H9 (cell line): ENCODE measurements around the gene CHADL. TPM values are rescaled to one million over a fixed set of nuclear protein-coding genes. Genes with fewer than 3 reads are reported as not detected.

ENCODE experiments used
- DNase-seq: peaks from one replicate; pipeline ENCODE4 v3.0.0-alpha.2; 2017
- H2AFZ ChIP-seq: one replicate; pipeline ENCODE4 v1.6.1; 2013; ENCODE audit warnings: mild to moderate bottlenecking, low read length, control low read depth, moderate library complexity
- H2AK5ac ChIP-seq: 2 replicates; pipeline ENCODE4 v1.6.1; 2013; ENCODE audit warnings: low read length, control low read depth, mixed read lengths; ENCODE audit not compliant: insufficient read length
- H2BK120ac ChIP-seq: one replicate; pipeline ENCODE4 v1.6.1; 2013; ENCODE audit warnings: low read depth, mild to moderate bottlenecking, low read length, control low read depth, inconsistent platforms; ENCODE audit not compliant: poor library complexity, severe bottlenecking
- H2BK12ac ChIP-seq: 2 replicates; pipeline ENCODE4 v1.6.1; 2013; ENCODE audit warnings: low read length, control low read depth, mixed read lengths, low read depth; ENCODE audit not compliant: insufficient read length
- H2BK15ac ChIP-seq: 2 replicates; pipeline ENCODE4 v1.6.1; 2013; ENCODE audit warnings: low read depth, low read length, control low read depth
- H2BK20ac ChIP-seq: one replicate; pipeline ENCODE4 v1.6.1; 2013; ENCODE audit warnings: low read depth, mild to moderate bottlenecking, low read length, control low read depth, inconsistent platforms; ENCODE audit not compliant: poor library complexity, severe bottlenecking
- H2BK5ac ChIP-seq: 2 replicates; pipeline ENCODE4 v1.6.1; 2013; ENCODE audit warnings: low read length, control low read depth, mixed read lengths; ENCODE audit not compliant: insufficient read length
- H3K14ac ChIP-seq: 2 replicates; pipeline ENCODE4 v1.6.1; 2013; ENCODE audit warnings: low read length, control low read depth; ENCODE audit not compliant: insufficient read depth
- H3K18ac ChIP-seq: 2 replicates; pipeline ENCODE4 v1.6.1; 2013; ENCODE audit warnings: low read depth, mild to moderate bottlenecking, mixed read lengths, low read length, control low read depth; ENCODE audit not compliant: insufficient read length
- H3K23ac ChIP-seq: 2 replicates; pipeline ENCODE4 v1.6.1; 2013; ENCODE audit warnings: low read length, control low read depth, mixed read lengths, low read depth; ENCODE audit not compliant: insufficient read length
- H3K23me2 ChIP-seq: 2 replicates; pipeline ENCODE4 v1.6.1; 2013; ENCODE audit warnings: low read depth, mild to moderate bottlenecking, mixed read lengths, low read length, control low read depth; ENCODE audit not compliant: insufficient read length, poor library complexity, severe bottlenecking
- H3K27ac ChIP-seq: 2 replicates; pipeline ENCODE4 v1.5.1; 2013; ENCODE audit warnings: low read length, control low read depth, mixed read lengths, low read depth; ENCODE audit not compliant: insufficient read length
- H3K27me3 ChIP-seq: 2 replicates; pipeline ENCODE4 v1.6.1; 2013; ENCODE audit warnings: low read length, control low read depth, inconsistent platforms; ENCODE audit not compliant: insufficient read depth
- H3K4ac ChIP-seq: 2 replicates; pipeline ENCODE4 v1.6.1; 2013; ENCODE audit warnings: low read depth, mild to moderate bottlenecking, control low read depth, inconsistent platforms, low read length, moderate library complexity
- H3K4me1 ChIP-seq: 2 replicates; pipeline ENCODE4 v1.6.1; 2013; ENCODE audit warnings: low read length, control low read depth, inconsistent platforms; ENCODE audit not compliant: insufficient read depth
- H3K4me2 ChIP-seq: 2 replicates; pipeline ENCODE4 v1.6.1; 2013; ENCODE audit warnings: low read length, control low read depth, mixed read lengths; ENCODE audit not compliant: insufficient read length, insufficient read depth
- H3K56ac ChIP-seq: 2 replicates; pipeline ENCODE4 v1.6.1; 2013; ENCODE audit warnings: low read depth, mild to moderate bottlenecking, mixed read lengths, low read length, control low read depth; ENCODE audit not compliant: insufficient read length
- H3K79me1 ChIP-seq: 2 replicates; pipeline ENCODE4 v1.6.1; 2013; ENCODE audit warnings: low read depth, mild to moderate bottlenecking, moderate library complexity, low read length, control low read depth, inconsistent platforms; ENCODE audit not compliant: insufficient read depth, poor library complexity, severe bottlenecking
- H3K79me2 ChIP-seq: 2 replicates; pipeline ENCODE4 v1.6.1; 2013; ENCODE audit warnings: low read length, control low read depth, inconsistent platforms; ENCODE audit not compliant: insufficient read depth
- H3K9ac ChIP-seq: 2 replicates; pipeline ENCODE4 v1.6.1; 2013; ENCODE audit warnings: low read length, control low read depth, mixed read lengths; ENCODE audit not compliant: insufficient read length; ENCODE audit errors: extremely low read depth
- H3K9me3 ChIP-seq: one replicate; pipeline ENCODE4 v1.6.1; 2013; ENCODE audit warnings: low read depth, low read length, inconsistent platforms; ENCODE audit not compliant: control insufficient read depth
- H3T11ph ChIP-seq: one replicate; pipeline ENCODE4 v1.6.1; 2013; ENCODE audit warnings: mild to moderate bottlenecking, low read length, control low read depth, inconsistent platforms
- H4K20me1 ChIP-seq: one replicate; pipeline ENCODE4 v1.6.1; 2013; ENCODE audit not compliant: control insufficient read depth, insufficient read length, insufficient read depth
- H4K5ac ChIP-seq: 2 replicates; pipeline ENCODE4 v1.6.1; 2013; ENCODE audit warnings: low read depth, mild to moderate bottlenecking, mixed read lengths, low read length, control low read depth; ENCODE audit not compliant: insufficient read length
- H4K8ac ChIP-seq: replicated peaks from 2 replicates; pipeline ENCODE4 v1.6.1; 2013; ENCODE audit warnings: low read length, control low read depth, mixed read lengths, low read depth; ENCODE audit not compliant: insufficient read length
- H4K91ac ChIP-seq: 2 replicates; pipeline ENCODE4 v1.6.1; 2013; ENCODE audit warnings: low read depth, mild to moderate bottlenecking, moderate library complexity, mixed read lengths, low read length, control low read depth; ENCODE audit not compliant: insufficient read length
- H3K27ac Mint-ChIP-seq, 3 experiments: 2 replicates in 2 of 3; 3 replicates in 1 of 3; pipeline ENCODE4 v1.8.0; 2020 to 2021; ENCODE audit warnings: mixed read lengths in 3 of 3, mild to moderate bottlenecking in 1 of 3, moderate library complexity in 1 of 3
- H3K27me3 Mint-ChIP-seq: 2 replicates; pipeline ENCODE4 v1.8.0; 2021; ENCODE audit warnings: low read depth, mild to moderate bottlenecking, moderate library complexity, mixed read lengths
- H3K36me3 Mint-ChIP-seq, 3 experiments: 2 replicates in 2 of 3; 3 replicates in 1 of 3; pipeline ENCODE4 v1.8.0; 2020 to 2021; ENCODE audit warnings: low read depth in 3 of 3, mixed read lengths in 3 of 3; ENCODE audit not compliant: insufficient read depth in 1 of 3
- H3K4me1 Mint-ChIP-seq, 2 experiments: 2 replicates each; pipeline ENCODE4 v1.8.0; 2020; ENCODE audit warnings: mixed read lengths in 2 of 2
- H3K4me3 Mint-ChIP-seq, 2 experiments: 2 replicates in 1 of 2; 3 replicates in 1 of 2; pipeline ENCODE4 v1.8.0; 2020 to 2021; ENCODE audit warnings: mild to moderate bottlenecking in 2 of 2, mixed read lengths in 2 of 2, moderate library complexity in 1 of 2
- H3K9me3 Mint-ChIP-seq, 2 experiments: 2 replicates in 1 of 2; 3 replicates in 1 of 2; pipeline ENCODE4 v1.8.0; 2020; ENCODE audit warnings: mild to moderate bottlenecking in 2 of 2, mixed read lengths in 2 of 2, moderate library complexity in 1 of 2
- CTCF ChIP-seq: fragments of 200-600 bp; sonication (generic); conservative IDR thresholded peaks from 3 replicates; pipeline ENCODE4 v1.8.0; 2021; ENCODE audit warnings: antibody characterized with exemption, mild to moderate bottlenecking
- WGBS: extraction: QIAGEN DNeasy Blood & Tissue Kit; methylation state at CpG from one replicate; pipeline ENCODE4 v1.1.7; 2013; ENCODE audit warnings: missing lambda C conversion rate, low lambda C conversion rate, mixed read lengths; ENCODE audit not compliant: insufficient read length; ENCODE audit errors: extremely low coverage; 5-methylcytosine and 5-hydroxymethylcytosine counted together
- total RNA-seq: library from RNA; stranded (reverse); gene quantifications from 2 replicates; pipeline ENCODE4 v1.2.1, GENCODE V29; 2021

The CHADL gene
- total RNA-seq, 1 experiment from 2014 or later: 1.6 TPM

GRCh38 chr22:41243361-41243760, 2.6 kb upstream of the CHADL start:
- Histone ChIP-seq H4K8ac (no peak overlapping the region), H2BK5ac (no peak overlapping the region), H3K27ac (no peak overlapping the region), H3K56ac (no peak overlapping the region), H3K27me3 (no peaks in the 10 kb centered on the region), H3K14ac (no peak overlapping the region), H3K79me2 (no peaks in the 10 kb centered on the region), H3K23ac (no peak overlapping the region), H3K4me2 (no peak overlapping the region), H2BK15ac (no peak overlapping the region), H4K20me1 (no peaks in the 10 kb centered on the region), H2AFZ (no peak overlapping the region), H3K4me1 (no peaks in the 10 kb centered on the region), H2AK5ac (no peak overlapping the region), H3K4ac (no peak overlapping the region), H3K79me1 (no peaks in the 10 kb centered on the region), H4K5ac (no peak overlapping the region), H2BK20ac (no peak overlapping the region), H3T11ph (no peak overlapping the region), H3K9ac (no peak overlapping the region), H3K18ac (no peak overlapping the region), H4K91ac (no peak overlapping the region), H2BK120ac (no peak overlapping the region), H2BK12ac (no peak overlapping the region), H3K9me3 (no peaks in the 10 kb centered on the region), H3K23me2 (no peaks in the 10 kb centered on the region)
- H3K27me3 Mint-ChIP-seq: peaks cover 4% of the 10 kb centered on the region
- no peaks in the 10 kb centered on the region for H3K9me3 Mint-ChIP-seq
- H3K4me3 Mint-ChIP-seq: no peak overlapping the region
- no CpG with 5 or more reads among the region's 6 CpGs for WGBS
- H3K4me1 Mint-ChIP-seq: peaks cover 3% of the 10 kb centered on the region in 2 experiments; a peak in 3 of 4 replicates
- TF ChIP-seq CTCF: no peak
- no peak for DNase-seq
- peaks cover 6 to 28% (median 20%) of the 10 kb centered on the region in 3 experiments; a peak in 6 of 7 replicates for H3K36me3 Mint-ChIP-seq
- peak overlapping the region in 1 of 3 experiments; percentile 75; a peak in 1 of 7 replicates for H3K27ac Mint-ChIP-seq
